HCT116 (cell line): ENCODE measurements around the gene MTO1. TPM values are rescaled to one million over a fixed set of nuclear protein-coding genes. Genes with fewer than 3 reads are reported as not detected.
A peak's percentile ranks its signal among the peaks of the same experiment; 100 is the strongest.

ENCODE experiments used
- ATAC-seq: fragments of 200-7000 bp; cut with Tn5 transposase; 2 replicates; pipeline ENCODE4 v1.9.1; 2020; ENCODE audit warnings: mild to moderate bottlenecking, moderate library complexity
- Bru-seq: library from RNA; stranded (reverse); fragments of 400-500 nt; gene quantifications from one replicate; lab custom pipeline; 2021; lab: Mats Ljungman, UMichigan
- BruChase-seq, 2 experiments: library from RNA; stranded (reverse); fragments of 400-500 nt; gene quantifications; one replicate each; lab custom pipeline; 2021; lab: Mats Ljungman, UMichigan
- BruUV-seq: library from RNA; stranded (reverse); fragments of 400-500 nt; replicated peaks from 2 replicates; lab custom pipeline; 2021; lab: Mats Ljungman, UMichigan
- CTCF ChIA-PET: fragments of 300-600 bp; sonication (Branson Sonifier 250); formaldehyde crosslinking; loops from one replicate; lab custom pipeline; 2021; ENCODE audit warnings: antibody characterized with exemption; lab: Charles Lee
- POLR2A ChIA-PET: fragments of 300-600, 350-600 bp; sonication (Branson Sonifier 250); formaldehyde crosslinking; loops from one replicate; lab custom pipeline; 2021; ENCODE audit warnings: antibody characterized with exemption; lab: Charles Lee
- RAD21 ChIA-PET, 2 experiments: fragments of 300-600 bp; sonication (Branson Sonifier 250); formaldehyde crosslinking; loops; one replicate each; lab custom pipeline; 2023; ENCODE audit warnings: low total read pairs in 2 of 2; ENCODE audit not compliant: uncharacterized antibody in 2 of 2, unreplicated experiment in 2 of 2, low non-redundant PET in 1 of 2; lab: Charles Lee
- DNase-seq: peaks from one replicate; pipeline ENCODE4 v3.0.0-alpha.2; 2010; ENCODE audit warnings: low read depth, low spot score
- H2AFZ ChIP-seq: fragments of 200-600 bp; shearing (Covaris generic), sonication (generic); 2 replicates; pipeline ENCODE4 v1.6.1; 2017; ENCODE audit warnings: low read depth, mixed run types, mixed read lengths, antibody characterized with exemption, low read length; ENCODE audit not compliant: poor library complexity, severe bottlenecking
- H3K27ac ChIP-seq: 2 replicates; pipeline ENCODE4 v1.5.1; 2012; ENCODE audit warnings: low read depth, low read length
- H3K27me3 ChIP-seq: fragments of 200-600 bp; sonication (generic); 2 replicates; pipeline ENCODE4 v1.6.1; 2016; ENCODE audit warnings: mixed run types, low read length, mixed read lengths; ENCODE audit not compliant: insufficient read depth
- H3K36me3 ChIP-seq, 2 experiments: fragments of 200-500 bp in 1 of 2; fragments of 200-600 bp in 1 of 2; sonication (Bioruptor generic) in 1 of 2; sonication (generic) in 1 of 2; 2 replicates each; pipeline versions ENCODE4 v1.5.1 to v1.6.1; 2014 to 2016; ENCODE audit warnings: low read length in 2 of 2, inconsistent platforms in 1 of 2, mixed read lengths in 1 of 2, mixed run types in 1 of 2; ENCODE audit not compliant: insufficient read depth in 2 of 2, control insufficient read depth in 1 of 2
- H3K4me1 ChIP-seq, 2 experiments: fragments of 200-600 bp in 1 of 2; sonication (generic) in 1 of 2; 2 replicates each; pipeline versions ENCODE4 v1.5.1 to v1.6.1; 2012 to 2017; ENCODE audit warnings: low read length in 2 of 2, inconsistent platforms in 1 of 2, mild to moderate bottlenecking in 1 of 2, mixed read lengths in 1 of 2, mixed run types in 1 of 2, moderate library complexity in 1 of 2; ENCODE audit not compliant: insufficient read depth in 2 of 2, control insufficient read depth in 1 of 2
- H3K4me2 ChIP-seq: fragments of 200-600 bp; sonication (generic); 2 replicates; pipeline ENCODE4 v1.6.1; 2017; ENCODE audit warnings: mixed run types, low read length, mixed read lengths
- H3K4me3 ChIP-seq, 2 experiments: fragments of 200-600 bp in 1 of 2; sonication (generic) in 1 of 2; replicated peaks in 1 of 2; 2 replicates each; pipeline ENCODE4 v1.5.1; 2011 to 2016; ENCODE audit warnings: low read length in 2 of 2, control low read depth in 1 of 2, low read depth in 1 of 2, mild to moderate bottlenecking in 1 of 2, mixed read lengths in 1 of 2, mixed run types in 1 of 2
- H3K79me2 ChIP-seq: fragments of 200-600 bp; sonication (generic); 2 replicates; pipeline ENCODE4 v1.6.1; 2017; ENCODE audit warnings: mild to moderate bottlenecking, mixed run types, low read length, moderate library complexity, mixed read lengths; ENCODE audit not compliant: insufficient read depth
- H3K9ac ChIP-seq: fragments of 200-600 bp; sonication (generic); 2 replicates; pipeline ENCODE4 v1.6.1; 2016; ENCODE audit warnings: low read length, mixed read lengths
- H3K9me2 ChIP-seq: fragments of 200-600 bp; sonication (generic), shearing (Covaris generic); 2 replicates; pipeline ENCODE4 v1.6.1; 2017; ENCODE audit warnings: mixed run types, mild to moderate bottlenecking, moderate library complexity; ENCODE audit not compliant: insufficient read depth
- H3K9me3 ChIP-seq, 2 experiments: fragments of 200-500 bp in 1 of 2; fragments of 200-600 bp in 1 of 2; sonication (Bioruptor generic) in 1 of 2; sonication (generic) in 1 of 2; 2 replicates each; pipeline ENCODE4 v1.6.1; 2014 to 2017; ENCODE audit warnings: low read length in 2 of 2, mixed read lengths in 2 of 2, inconsistent platforms in 1 of 2, low read depth in 1 of 2, mild to moderate bottlenecking in 1 of 2, mixed run types in 1 of 2, moderate library complexity in 1 of 2; ENCODE audit not compliant: control insufficient read depth in 1 of 2, insufficient read depth in 1 of 2
- H4K20me1 ChIP-seq: fragments of 200-600 bp; sonication (generic), shearing (Covaris generic); 2 replicates; pipeline ENCODE4 v1.6.1; 2017; ENCODE audit warnings: mixed run types, mild to moderate bottlenecking, moderate library complexity; ENCODE audit not compliant: insufficient read depth
- CBX3 ChIP-seq: IDR thresholded peaks from 2 replicates; pipeline ENCODE4 v1.6.1; 2012; ENCODE audit warnings: low read depth
- CEBPB ChIP-seq: IDR thresholded peaks from 2 replicates; pipeline ENCODE4 v1.6.1; 2012; ENCODE audit warnings: low read depth
- CTCF ChIP-seq, 3 experiments: fragments of 200-600 bp in 1 of 3; sonication (generic) in 1 of 3; IDR thresholded peaks in 2 of 3; conservative IDR thresholded peaks in 1 of 3; 2 replicates each; pipeline ENCODE4 v1.5.1; 2012 to 2017; ENCODE audit warnings: low read depth in 2 of 3, low read length in 2 of 3, antibody characterized with exemption in 1 of 3, borderline replicate concordance in 1 of 3, control low read depth in 1 of 3, mild to moderate bottlenecking in 1 of 3, mixed read lengths in 1 of 3, mixed run types in 1 of 3, moderate library complexity in 1 of 3; ENCODE audit not compliant: insufficient read depth in 1 of 3
- ELF1 ChIP-seq: IDR thresholded peaks from 2 replicates; pipeline ENCODE4 v1.6.1; 2012; ENCODE audit warnings: low read depth, borderline replicate concordance
- EZH2 ChIP-seq: fragments of 200-600 bp; sonication (generic); IDR thresholded peaks from 2 replicates; pipeline ENCODE4 v1.6.1; 2017; ENCODE audit warnings: antibody characterized with exemption, mixed run types
- JUND ChIP-seq: IDR thresholded peaks from 2 replicates; pipeline ENCODE4 v1.6.1; 2012
- MAX ChIP-seq: IDR thresholded peaks from 2 replicates; pipeline ENCODE4 v1.6.1; 2012
- POLR2A ChIP-seq: IDR thresholded peaks from 2 replicates; pipeline ENCODE4 v1.7.0; 2011; ENCODE audit warnings: borderline replicate concordance; ENCODE audit not compliant: insufficient read depth, insufficient read length; ENCODE audit errors: extremely low read depth
- POLR2AphosphoS5 ChIP-seq: IDR thresholded peaks from 2 replicates; pipeline ENCODE4 v1.6.1; 2011; ENCODE audit warnings: mild to moderate bottlenecking, low read depth, low read length, moderate library complexity
- SIN3A ChIP-seq: IDR thresholded peaks from 2 replicates; pipeline ENCODE4 v1.6.1; 2012; ENCODE audit warnings: low read depth
- SP1 ChIP-seq: IDR thresholded peaks from 2 replicates; pipeline ENCODE4 v1.6.1; 2012; ENCODE audit warnings: low read depth
- YY1 ChIP-seq: IDR thresholded peaks from 2 replicates; pipeline ENCODE4 v1.6.1; 2011; ENCODE audit warnings: low read length, low read depth, moderate library complexity, mild to moderate bottlenecking; ENCODE audit not compliant: insufficient replicate concordance; ENCODE audit errors: extremely low read depth
- intact Hi-C: fragments of 100-400 bp; cut with micrococcal nuclease; formaldehyde crosslinking; loops from 2 replicates; pipeline ENCODE4 v1.10.0; 2022
- long read RNA-seq: library from polyadenylated mRNA; unstranded; transcript quantifications from one replicate; pipeline ENCODE4 v2.0.0, GENCODE V29; 2021; ENCODE audit not compliant: unreplicated experiment
- polyA plus RNA-seq: library from polyadenylated mRNA; unstranded; fragments of >200 nt; gene quantifications from 2 replicates; pipeline ENCODE4 v1.2.1, GENCODE V29; 2012; ENCODE audit warnings: missing spikeins
- total RNA-seq: library from RNA; stranded (reverse); gene quantifications from one replicate; pipeline ENCODE4 v1.2.1, GENCODE V29; 2021; ENCODE audit not compliant: unreplicated experiment

MTO1 gene
- total RNA-seq (40.1 TPM), Bru-seq, nascent RNA (percentile 85 among the genes with signal in this experiment), BruChase-seq, experiment 1, labeled RNA remaining after a 6-hour chase (percentile 76 among the genes with signal in this experiment), BruChase-seq, experiment 2, labeled RNA remaining after a 2-hour chase (percentile 73 among the genes with signal in this experiment)
- polyA plus RNA-seq: 27.3 and 30.4 TPM in 2 replicates
- long read RNA-seq, full-length matches to known transcripts: 41 of 65 reads
- long read RNA-seq, partial matches to known transcripts: 6 of 65 reads
- long read RNA-seq, other reads (novel, unspliced or antisense): 18 of 65 reads

- Histone ChIP-seq H3K9me3 (no peaks in the 10 kb centered on the region), H3K27me3 (no peaks in the 10 kb centered on the region), H3K9me2 (no peaks in the 10 kb centered on the region), H3K9ac (peak within 1 kb of the TSS; percentile 92), H2AFZ (peak within 1 kb of the TSS; percentile 70), H3K4me2 (peak within 1 kb of the TSS; percentile 92), H3K4me1 (peaks cover 0 to 10% of the 10 kb centered on the region in 2 experiments; a peak in 1 of 4 replicates), H3K36me3 (peaks cover 2 to 11% of the 10 kb centered on the region in 2 experiments; a peak in 2 of 4 replicates), H3K4me3 (peak within 1 kb of the TSS; percentile 83 to 98), H4K20me1 (no peaks in the 10 kb centered on the region), H3K27ac (peak within 1 kb of the TSS; percentile 97), H3K79me2 (peaks cover 50% of the 10 kb centered on the region)
- ChIA-PET POLR2A (interaction anchor here (0.6 to 2.0 kb wide), 15 partner anchors 9 to 252 kb away, joined by 3 to 10 read pairs (median 4); partner anchors contain the start of genes CGAS, EEF1A1 and SLC17A5), CTCF (interaction anchor here (0.7 to 1.7 kb wide), 4 partner anchors 30 to 192 kb away, joined by 3 to 8 read pairs (median 3); no protein-coding TSS in a partner anchor), RAD21 (no interaction called here)
- TSS peak; percentile 86 for BruUV-seq
- TF ChIP-seq SP1 (peak; percentile 33; the same call in 1 of the 2 replicates), CBX3 (no peak), SIN3A (peak; percentile 82), POLR2AphosphoS5 (peak; percentile 95), CTCF (IDR thresholded peaks at IDR 0.05 in 2 of 3, conservative IDR thresholded peaks at IDR 0.05 in 1 of 3; ENCODE audit: borderline replicate concordance in 1 of 3, insufficient read depth in 1 of 3, low read depth in 2 of 3, low read length in 2 of 3) (no peak), JUND (no peak), EZH2 (no peak), CEBPB (peak; percentile 94), ELF1 (no peak), YY1 (peak; percentile 97), POLR2A (peak; percentile 75), MAX (peak; percentile 86)
- peak; percentile 93 for ATAC-seq
- peak; percentile 84 for DNase-seq
- intact Hi-C loops: no loop called here
Measured at GRCh38 chr6:73461537-73462350, at the start of gene MTO1. Gene MTO1 (plus strand): TSS chr6:73461737. CDS start chr6:73461855, 118 bp downstream.
